KBM-7 (cell line): ENCODE data around the gene SUSD1.

Source experiments
- DNase-seq: peaks from one replicate; pipeline ENCODE4 v3.0.0-alpha.2; 2015
- in situ Hi-C: fragments of 300-500 bp; cut with MboI; formaldehyde crosslinking; loops from 2 replicates; pipeline ENCODE4 v1.14.3; 2020; ENCODE audit warnings: low sequenced_read_pairs, low pct_unique_long_range_greater_than_20kb, mixed read lengths

The SUSD1 gene

GRCh38 chr9:112033237-112034215, 141.6 kb downstream of the SUSD1 start:
- DNase-seq = no peak
- in situ Hi-C loops = no loop called here

DNA sequence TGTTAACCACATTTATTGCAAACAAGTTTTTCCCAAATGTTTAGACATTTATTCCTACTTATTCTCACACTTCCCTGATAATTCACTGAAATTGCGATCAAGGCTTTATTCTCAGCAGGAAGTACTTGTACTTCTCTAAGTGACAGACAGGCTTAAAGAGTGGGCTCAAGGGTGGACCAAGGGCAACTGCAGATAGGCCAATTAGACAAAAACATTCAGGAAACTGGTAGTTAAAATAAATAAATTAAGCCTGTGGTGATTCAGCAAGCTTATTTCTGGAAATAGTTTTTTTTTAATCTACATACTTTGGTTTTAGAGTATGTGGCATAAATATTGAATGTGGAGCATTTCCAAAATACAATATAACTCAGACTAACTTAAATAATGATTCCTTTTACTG, 142.4 kb downstream of the SUSD1 start:
- no peak for DNase-seq
- in situ Hi-C loops = no loop called here

DNA sequence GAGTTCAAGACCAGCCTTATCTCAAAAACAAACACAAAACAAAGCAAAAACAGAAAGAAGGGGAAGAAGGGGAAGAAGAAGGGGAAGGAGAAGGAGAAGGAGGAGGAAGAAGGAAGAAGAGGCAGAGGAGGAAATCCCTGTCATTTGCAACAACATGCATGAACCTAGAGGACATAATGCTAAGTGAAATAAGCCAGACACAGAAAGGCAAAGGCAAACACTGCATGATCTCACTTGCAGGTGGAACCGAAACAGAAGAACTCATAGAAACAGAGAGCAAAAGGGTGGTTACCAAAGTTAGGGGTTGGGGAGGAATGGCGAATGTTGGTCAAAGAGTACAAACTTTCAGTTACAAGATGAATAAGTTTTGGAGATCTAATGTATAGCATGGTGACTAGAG, 143.1 kb downstream of the SUSD1 start:
- in situ Hi-C loops = no loop called here
- DNase-seq = no peak

DNA sequence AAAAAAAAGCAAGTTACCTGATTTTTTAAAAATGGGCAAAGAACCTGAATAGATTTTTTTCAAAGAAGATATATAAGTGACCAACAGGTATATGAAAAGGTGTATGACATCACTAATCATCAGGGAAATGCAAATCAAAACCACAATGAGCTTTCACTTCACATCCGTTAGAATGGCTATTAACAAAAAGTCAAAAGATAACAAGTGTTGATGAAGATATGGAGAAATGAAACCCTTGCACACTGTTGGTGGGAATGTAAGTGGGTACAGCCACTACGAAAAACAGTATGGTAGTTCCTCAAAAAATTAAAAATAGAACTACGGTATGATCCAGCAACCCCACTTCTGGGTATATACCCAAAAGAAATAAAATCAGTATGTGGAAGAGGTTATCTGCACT, 143.7 kb downstream of the SUSD1 start:
- no peak for DNase-seq
- in situ Hi-C loops = no loop called here

GRCh38 chr9:112029921-112030444, 145.1 kb downstream of the SUSD1 start:
- no peak for DNase-seq
- in situ Hi-C loops = no loop called here

GRCh38 chr9:112028242-112029221, 146.6 kb downstream of the SUSD1 start:
- in situ Hi-C loops = no loop called here

GRCh38 chr9:112025850-112026249, 149.2 kb downstream of the SUSD1 start:
- DNase-seq = no peak
- in situ Hi-C loops = no loop called here

More at GRCh38 chr9:112028242-112029221, 146.6 kb downstream of the SUSD1 start:
- no peak for DNase-seq

GRCh38 chr9:112021742-112022141, 153.4 kb downstream of the SUSD1 start:
- in situ Hi-C loops = no loop called here
- no peak for DNase-seq

DNA sequence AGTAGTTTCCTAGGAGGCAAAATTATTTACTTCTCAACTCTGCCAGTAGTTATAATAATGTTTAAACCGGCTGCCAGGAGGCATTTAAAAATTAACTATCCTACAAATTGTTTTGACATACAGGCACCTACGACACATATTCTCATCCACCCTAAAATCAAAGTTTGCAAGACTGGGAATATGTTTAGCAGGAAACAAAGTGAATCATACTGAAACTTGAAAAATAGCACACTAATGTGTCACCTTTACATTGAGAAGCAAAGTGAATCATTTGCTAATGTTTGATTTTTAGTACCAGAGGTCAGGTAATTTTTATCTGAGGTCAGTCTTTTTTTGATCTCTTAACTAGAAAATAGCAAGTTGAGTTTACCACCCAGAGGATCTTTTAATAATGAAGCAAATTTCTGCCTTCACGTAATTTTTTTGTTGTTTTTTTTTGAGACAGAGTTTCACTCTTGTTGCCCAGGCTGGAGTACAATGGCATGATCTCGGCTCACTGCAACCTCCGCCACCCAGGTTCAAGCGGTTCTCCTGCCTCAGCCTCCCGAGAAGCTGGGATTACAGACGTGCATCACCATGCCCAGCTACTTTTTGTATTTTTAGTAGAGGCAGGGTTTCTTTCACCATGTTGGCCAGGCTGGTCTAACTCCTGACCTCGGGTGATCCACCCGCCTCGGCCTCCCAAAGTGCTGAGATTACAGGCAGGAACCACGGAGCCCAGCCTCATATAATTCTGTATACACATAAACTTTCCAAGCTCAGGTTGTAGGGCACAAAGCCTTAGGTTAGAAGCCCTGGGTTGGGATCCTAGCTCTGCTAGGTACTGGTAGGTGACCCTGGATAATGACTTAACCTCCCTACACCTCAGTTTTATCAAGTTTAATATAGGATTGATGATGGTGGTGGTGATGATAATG, 154.2 kb downstream of the SUSD1 start:
- in situ Hi-C loops = no loop called here
- no peak for DNase-seq

DNA sequence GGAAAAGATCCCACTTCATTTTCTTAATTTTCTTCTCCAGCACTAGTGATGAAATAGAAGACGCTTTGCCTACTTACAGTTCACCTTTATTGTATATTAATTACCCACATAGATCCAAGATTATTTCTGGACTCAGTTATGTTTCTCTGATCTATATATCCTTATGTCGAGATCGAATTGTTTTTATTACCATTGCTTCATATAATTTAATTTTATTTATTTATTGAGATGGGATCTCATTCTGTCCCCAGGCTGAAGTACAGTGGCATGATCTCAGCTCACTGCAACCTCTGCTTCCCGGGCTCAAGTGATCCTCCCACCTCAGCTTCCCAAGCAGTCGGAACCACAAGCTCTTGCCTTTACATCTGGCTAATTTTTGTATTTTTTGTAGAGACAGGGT, 157.2 kb downstream of the SUSD1 start:
- in situ Hi-C loops = no loop called here
- DNase-seq = no peak

- in situ Hi-C loops = no loop called here
These were observed 159.4 kb downstream of the SUSD1 start for GRCh38 chr9:112015736-112016135.

DNA sequence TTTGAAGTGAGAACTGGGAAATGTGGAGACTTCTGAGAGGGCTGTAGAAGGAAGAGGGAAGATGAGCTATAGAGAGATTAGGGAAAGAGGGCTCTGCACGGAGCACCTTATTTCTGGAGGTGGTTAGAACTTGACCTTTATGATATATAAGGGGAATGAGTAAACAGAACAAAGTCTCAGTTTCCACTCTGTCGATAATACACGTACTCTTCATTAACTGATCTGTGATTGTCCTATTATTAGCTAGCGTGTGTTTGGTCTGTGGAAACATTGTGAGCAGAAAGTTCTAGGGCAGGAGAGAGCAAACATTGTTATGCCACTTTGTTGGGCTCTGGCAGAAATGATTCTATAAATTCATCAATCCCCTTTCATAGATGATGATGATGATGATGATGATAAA, 159.9 kb downstream of the SUSD1 start:
- in situ Hi-C loops = no loop called here
- no peak for DNase-seq

More at GRCh38 chr9:112015736-112016135, 159.4 kb downstream of the SUSD1 start:
- DNase-seq = no peak

- in situ Hi-C loops = no loop called here
- peak; percentile 59 for DNase-seq
These were observed 161.8 kb downstream of the SUSD1 start for GRCh38 chr9:112013266-112013665.

- DNase-seq = peak; percentile 91
- in situ Hi-C loops = no loop called here
These were observed 162.8 kb downstream of the SUSD1 start for GRCh38 chr9:112012026-112012902.

GRCh38 chr9:112011051-112011620, 164.0 kb downstream of the SUSD1 start:
- no peak for DNase-seq
- in situ Hi-C loops = no loop called here

GRCh38 chr9:112010537-112010936, 164.6 kb downstream of the SUSD1 start:
- DNase-seq = no peak
- in situ Hi-C loops = no loop called here

DNA sequence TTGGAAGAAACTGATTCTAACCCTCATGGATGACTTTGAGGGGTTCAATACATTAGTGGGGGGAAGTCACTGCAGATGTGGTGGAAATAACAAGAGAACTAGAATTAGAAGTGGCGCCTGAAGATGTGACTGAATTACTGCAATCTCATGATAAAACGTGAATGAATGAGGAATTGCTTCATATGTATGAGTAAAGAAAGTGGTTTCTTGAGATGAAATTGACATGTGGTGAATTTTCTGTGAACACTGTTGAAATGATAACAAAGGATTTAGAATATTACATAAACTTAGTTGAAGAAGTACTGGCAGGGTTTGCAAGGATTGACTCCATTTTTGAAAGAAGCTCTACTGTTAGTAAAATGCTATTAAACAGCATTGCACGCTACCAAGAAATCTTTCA, 165.4 kb downstream of the SUSD1 start:
- in situ Hi-C loops = no loop called here
- DNase-seq = no peak
